ENCODE results near the gene CAMK2B.

The CAMK2B gene

DNA sequence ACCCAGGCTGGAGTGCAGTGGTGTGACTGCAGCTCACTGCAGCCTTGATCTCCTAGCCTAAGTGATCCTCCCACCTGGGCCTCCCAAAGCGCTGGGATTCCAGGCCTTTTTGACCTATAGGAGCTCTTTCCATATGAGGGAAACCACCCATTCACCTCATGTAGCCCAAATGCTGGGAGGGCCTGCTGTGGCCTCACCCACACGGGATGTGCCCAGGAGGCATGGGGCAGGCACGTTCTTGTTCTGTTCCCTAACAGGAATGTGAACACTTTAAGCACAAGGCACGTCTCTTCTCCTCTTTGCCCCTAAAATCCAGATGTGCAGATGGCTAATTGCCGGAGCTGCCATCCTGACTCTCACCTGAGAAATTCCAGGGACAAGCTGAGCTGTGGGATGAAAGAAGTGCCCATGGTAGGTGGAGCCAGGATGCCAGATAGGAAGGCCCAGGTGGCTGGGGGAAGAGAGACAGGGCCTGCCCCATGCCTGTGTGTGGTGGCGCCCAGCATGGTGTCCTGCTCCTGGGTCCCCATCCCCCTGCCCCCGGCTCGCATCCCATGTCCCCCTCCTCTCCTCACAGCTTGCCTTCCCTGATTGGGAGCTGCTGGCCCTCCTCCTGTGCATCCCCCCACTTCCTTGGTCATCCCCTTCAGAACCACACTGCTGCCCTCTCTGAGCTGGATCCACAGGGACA is 17.3 kb downstream of the CAMK2B start:
- Mint-ChIP-seq H3K36me3 (no peaks in the 10 kb centered on the region), H3K27ac (no peak overlapping the region), H3K4me1 (ENCODE audit: low read depth) (peaks cover 3% of the 10 kb centered on the region), H3K27me3 (peaks cover 5% of the 10 kb centered on the region), H3K4me3 (peak overlapping the region; percentile 10), H3K9me3 (ENCODE audit: low read depth) (no peaks in the 10 kb centered on the region)

DNA sequence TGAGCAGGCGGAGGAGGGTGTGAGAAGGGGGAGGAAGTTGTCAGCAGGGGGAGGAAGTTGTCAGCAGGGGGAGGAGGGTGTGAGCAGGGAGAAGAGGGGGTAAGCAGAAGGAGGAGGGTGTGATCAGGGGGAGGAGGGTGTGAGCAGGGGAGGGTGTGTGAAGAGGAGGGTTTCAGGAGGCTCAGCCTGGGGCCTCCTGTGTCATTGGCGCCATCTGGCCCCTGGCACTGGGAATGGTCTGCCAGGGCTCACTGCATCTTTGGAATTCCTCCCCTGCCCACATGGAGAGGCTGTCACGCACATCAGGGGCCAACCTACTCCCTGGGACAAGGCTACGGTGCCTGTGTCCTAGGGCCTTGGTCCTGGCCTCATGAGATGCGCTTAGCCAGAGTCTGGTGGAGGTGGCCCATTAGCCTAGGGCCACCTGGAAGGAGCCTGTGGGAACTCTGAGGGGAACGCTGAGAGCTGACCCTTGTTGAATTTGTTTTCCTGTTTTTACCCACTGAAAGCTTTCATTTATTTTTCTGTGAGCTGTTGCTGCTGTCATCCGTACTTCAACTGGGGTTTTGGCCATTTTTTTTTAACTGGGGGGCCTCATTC is 18.0 kb downstream of the CAMK2B start:
- no peak overlapping the region for H3K4me3 Mint-ChIP-seq
- no peak overlapping the region for H3K27ac Mint-ChIP-seq

DNA sequence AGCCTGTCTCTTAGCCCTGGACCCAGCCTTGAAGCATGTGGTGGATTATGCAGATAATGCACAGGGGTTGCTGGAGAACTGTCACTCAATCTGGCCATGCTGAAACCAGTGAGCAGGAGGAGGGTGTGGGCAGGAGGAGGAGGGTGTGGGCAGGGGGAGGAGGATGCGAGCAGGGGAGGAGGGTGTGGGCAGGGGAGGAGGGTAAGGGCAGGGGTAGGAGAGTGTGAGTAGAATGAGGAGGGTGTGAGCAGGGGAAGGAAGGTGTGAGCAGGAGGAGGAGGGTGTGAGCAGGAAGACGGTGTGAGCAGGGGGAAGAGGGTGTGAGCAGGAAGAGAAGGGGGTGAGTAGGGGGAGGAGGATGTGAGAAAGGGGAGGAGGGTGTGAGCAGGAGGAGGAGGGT is 18.8 kb downstream of the CAMK2B start:
- H3K4me3 Mint-ChIP-seq, result no peak overlapping the region
- H3K36me3 Mint-ChIP-seq, result no peaks in the 10 kb centered on the region
- peaks cover 5% of the 10 kb centered on the region for H3K27me3 Mint-ChIP-seq
- peaks cover 3% of the 10 kb centered on the region for H3K4me1 Mint-ChIP-seq (ENCODE audit: low read depth)
- H3K9me3 Mint-ChIP-seq (ENCODE audit: low read depth), result no peaks in the 10 kb centered on the region
- H3K27ac Mint-ChIP-seq, result no peak overlapping the region

More for the DNA sequence above, 18.0 kb downstream of the CAMK2B start:
- no peaks in the 10 kb centered on the region for H3K9me3 Mint-ChIP-seq (ENCODE audit: low read depth)
- H3K4me1 Mint-ChIP-seq (ENCODE audit: low read depth), result peaks cover 3% of the 10 kb centered on the region
- H3K36me3 Mint-ChIP-seq, result no peaks in the 10 kb centered on the region
- H3K27me3 Mint-ChIP-seq, result peaks cover 5% of the 10 kb centered on the region

DNA sequence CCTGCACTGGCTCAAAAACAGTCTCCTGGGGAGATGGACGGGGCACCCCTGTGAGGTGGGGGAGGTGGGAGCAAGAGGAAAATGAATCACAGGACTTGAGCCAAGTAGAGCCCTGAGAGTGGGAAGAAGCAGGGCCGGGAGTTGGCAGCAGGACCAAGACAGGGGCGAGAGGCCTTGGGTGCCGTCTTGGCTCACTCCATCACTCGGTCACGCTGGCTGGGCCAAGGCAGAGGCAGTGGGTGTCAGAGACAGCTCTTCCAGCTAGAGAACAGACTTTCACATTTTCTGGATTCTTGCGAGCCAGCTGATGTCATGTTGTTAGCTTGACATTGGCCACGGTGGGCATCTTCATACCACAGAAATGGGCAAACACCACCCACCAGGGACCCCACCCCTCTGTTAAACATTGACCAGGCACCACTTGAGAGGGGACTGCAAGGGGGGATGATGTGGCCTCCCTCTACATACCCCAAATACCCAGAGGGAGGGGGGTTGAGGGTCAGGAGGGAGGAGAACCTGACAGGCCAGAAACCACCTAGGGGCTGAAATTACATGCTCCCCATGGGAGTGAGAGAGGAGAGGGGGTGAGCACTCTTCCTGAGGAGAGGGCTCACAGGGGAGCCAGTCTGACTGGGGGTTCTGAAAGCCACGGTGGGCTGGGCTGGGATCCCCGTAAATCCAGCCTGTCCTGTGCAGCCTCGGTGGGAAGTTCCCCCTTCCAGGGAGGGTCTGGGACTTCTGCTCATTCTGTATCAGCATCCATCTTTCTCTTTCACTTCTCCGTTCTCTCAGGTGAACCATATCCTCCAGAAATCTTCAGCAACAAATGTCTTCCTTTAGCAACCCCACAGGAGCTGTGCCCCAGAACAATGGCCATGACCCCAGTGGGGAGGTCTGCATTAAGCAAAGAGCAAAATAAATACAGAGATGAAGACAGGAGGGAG is 19.6 kb downstream of the CAMK2B start:
- Mint-ChIP-seq H3K36me3 (no peaks in the 10 kb centered on the region), H3K27ac (no peak overlapping the region), H3K4me1 (ENCODE audit: low read depth) (peaks cover 3% of the 10 kb centered on the region), H3K27me3 (peaks cover 5% of the 10 kb centered on the region), H3K4me3 (no peak overlapping the region), H3K9me3 (ENCODE audit: low read depth) (no peaks in the 10 kb centered on the region)

GRCh38 chr7:44294325-44295069 is 30.9 kb downstream of the CAMK2B start:
- Mint-ChIP-seq H3K27ac (no peak overlapping the region), H3K27me3 (peaks cover 14% of the 10 kb centered on the region), H3K4me1 (ENCODE audit: low read depth) (no peaks in the 10 kb centered on the region), H3K36me3 (no peaks in the 10 kb centered on the region), H3K9me3 (ENCODE audit: low read depth) (no peaks in the 10 kb centered on the region), H3K4me3 (no peak overlapping the region)

- Mint-ChIP-seq H3K27me3 (peaks cover 14% of the 10 kb centered on the region), H3K36me3 (no peaks in the 10 kb centered on the region)
Observed at GRCh38 chr7:44293561-44294324, 31.7 kb downstream of the CAMK2B start.

DNA sequence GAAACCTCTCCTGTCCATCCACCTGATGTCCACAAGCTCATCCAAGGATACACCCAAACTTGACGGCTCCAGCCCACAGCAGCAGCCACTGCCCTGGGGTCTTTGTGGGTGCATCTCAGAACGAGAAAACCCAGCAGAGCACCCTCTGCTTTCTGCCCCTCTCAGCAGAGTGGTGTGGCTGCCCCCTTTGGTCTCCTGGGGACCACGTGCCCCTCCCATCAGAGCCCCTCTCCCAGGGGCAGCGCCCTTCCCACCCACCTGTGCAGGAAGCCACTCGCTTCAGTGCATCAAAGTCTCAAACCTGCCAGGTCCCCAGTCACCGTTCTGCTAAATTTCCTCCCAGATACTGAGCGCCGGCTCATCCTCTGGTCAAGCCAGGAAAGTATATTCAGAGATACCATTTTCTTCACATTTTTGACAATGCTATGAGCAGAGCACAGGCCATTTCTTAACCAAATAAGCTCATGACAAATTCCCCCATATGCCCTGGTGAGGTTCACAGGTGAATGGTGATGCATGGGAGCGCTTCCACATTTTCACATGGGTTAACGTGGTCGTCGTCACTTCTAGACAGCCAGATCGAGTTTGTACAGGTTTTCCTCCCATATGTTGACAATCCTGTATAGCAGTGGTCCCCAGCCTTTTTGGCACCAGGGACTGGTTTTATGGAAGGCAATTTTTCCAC is 32.4 kb downstream of the CAMK2B start:
- Mint-ChIP-seq H3K27ac (no peak overlapping the region), H3K4me3 (no peak overlapping the region), H3K9me3 (ENCODE audit: low read depth) (no peaks in the 10 kb centered on the region), H3K36me3 (no peaks in the 10 kb centered on the region), H3K27me3 (peaks cover 12% of the 10 kb centered on the region), H3K4me1 (ENCODE audit: low read depth) (no peaks in the 10 kb centered on the region)

More at GRCh38 chr7:44293561-44294324, 31.7 kb downstream of the CAMK2B start:
- no peak overlapping the region for H3K27ac Mint-ChIP-seq
- H3K4me1 Mint-ChIP-seq (ENCODE audit: low read depth), result no peaks in the 10 kb centered on the region
- no peaks in the 10 kb centered on the region for H3K9me3 Mint-ChIP-seq (ENCODE audit: low read depth)
- no peak overlapping the region for H3K4me3 Mint-ChIP-seq

DNA sequence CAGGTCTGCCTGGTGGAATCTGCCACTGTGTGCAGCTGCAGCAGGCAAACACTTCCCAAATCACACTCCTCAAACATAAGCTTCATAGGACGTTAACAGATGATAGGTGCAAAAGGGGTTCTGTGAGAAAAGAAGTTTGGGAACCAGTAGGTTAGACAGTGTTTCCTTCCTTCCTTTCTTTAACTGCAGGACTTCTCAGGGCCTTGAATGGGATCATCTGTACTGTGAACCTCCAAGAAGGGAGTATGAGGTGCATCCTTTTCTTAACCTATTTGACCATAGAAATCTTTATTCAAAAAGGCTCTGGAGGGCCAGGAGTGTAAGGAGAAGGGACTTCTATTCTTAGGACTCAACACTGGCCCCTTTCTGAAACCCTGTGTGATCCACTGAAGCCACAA is 33.0 kb downstream of the CAMK2B start:
- Mint-ChIP-seq H3K27ac (no peak overlapping the region), H3K27me3 (peaks cover 12% of the 10 kb centered on the region), H3K9me3 (ENCODE audit: low read depth) (no peaks in the 10 kb centered on the region)

DNA sequence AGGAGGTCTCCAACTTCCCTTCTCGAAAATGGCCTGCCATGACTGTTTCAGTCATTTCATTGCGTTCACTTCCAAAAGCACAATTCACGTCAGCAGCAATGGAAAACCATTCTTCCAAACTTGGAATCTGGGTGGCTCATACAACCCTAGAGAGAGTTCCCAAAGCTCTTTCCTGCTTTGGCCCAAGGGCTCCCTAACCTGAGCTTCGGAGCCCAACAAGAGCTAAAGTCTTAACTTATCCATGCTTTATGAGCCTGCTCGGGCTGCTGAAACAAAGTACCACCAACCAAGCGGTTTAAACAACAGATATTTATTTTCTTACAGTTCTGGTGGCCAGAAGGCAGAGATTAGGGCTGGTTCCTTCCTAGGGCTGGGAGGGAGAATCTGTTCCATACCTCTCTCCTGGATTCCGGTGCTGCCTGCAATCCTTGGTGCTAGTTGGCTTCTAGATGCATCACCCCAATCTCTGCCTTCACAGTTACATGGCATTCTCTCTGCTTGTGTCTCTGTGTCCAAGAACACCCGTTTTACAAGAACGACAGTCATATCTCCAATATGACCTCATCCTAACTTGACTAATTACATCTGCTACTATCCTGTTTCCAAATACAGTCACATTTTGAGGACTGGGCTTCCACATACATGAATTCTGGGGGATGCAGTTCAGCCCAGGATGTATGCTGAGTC is 33.5 kb downstream of the CAMK2B start:
- peaks cover 9% of the 10 kb centered on the region for H3K27me3 Mint-ChIP-seq
- no peaks in the 10 kb centered on the region for H3K36me3 Mint-ChIP-seq
- H3K4me1 Mint-ChIP-seq (ENCODE audit: low read depth), result no peaks in the 10 kb centered on the region
- H3K27ac Mint-ChIP-seq, result no peak overlapping the region
- no peak overlapping the region for H3K4me3 Mint-ChIP-seq
- H3K9me3 Mint-ChIP-seq (ENCODE audit: low read depth), result no peaks in the 10 kb centered on the region

More for the DNA sequence above, 33.0 kb downstream of the CAMK2B start:
- Mint-ChIP-seq H3K4me3 (no peak overlapping the region), H3K36me3 (no peaks in the 10 kb centered on the region), H3K4me1 (ENCODE audit: low read depth) (no peaks in the 10 kb centered on the region)

DNA sequence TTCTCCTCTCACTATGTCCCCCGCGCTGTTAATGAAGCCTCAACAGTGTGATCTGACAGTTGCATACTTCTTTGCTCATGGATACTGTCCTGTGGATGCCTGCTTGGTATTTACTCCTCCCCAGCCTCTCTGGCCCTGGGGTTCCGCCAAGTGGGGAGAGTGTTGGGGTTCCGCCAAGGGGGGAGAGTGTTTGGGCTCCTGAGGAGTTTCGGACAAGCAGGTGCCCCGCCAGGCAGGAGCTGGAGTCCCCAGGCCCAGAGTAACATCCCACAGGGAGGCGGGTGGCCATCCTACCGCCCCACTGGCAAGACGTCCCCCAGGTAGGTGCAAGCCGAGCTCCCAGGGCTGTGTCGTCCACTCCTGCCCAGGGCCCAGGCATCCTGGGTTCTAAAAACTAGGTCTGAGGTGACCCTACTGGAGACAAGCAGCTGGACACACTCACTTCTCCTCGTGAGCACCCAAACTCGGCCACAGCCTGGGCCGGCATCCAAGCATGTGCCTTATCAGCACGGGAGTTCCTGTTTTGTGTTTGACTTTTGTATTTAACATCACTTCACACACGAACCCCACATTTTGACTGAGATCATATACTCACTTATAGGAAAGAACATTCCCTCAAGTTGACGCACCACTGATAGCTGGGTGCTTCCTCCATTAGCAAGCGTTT is 34.2 kb downstream of the CAMK2B start:
- Mint-ChIP-seq H3K27ac (no peak overlapping the region), H3K4me3 (no peak overlapping the region), H3K9me3 (ENCODE audit: low read depth) (no peaks in the 10 kb centered on the region), H3K36me3 (no peaks in the 10 kb centered on the region), H3K4me1 (ENCODE audit: low read depth) (no peaks in the 10 kb centered on the region), H3K27me3 (peaks cover 9% of the 10 kb centered on the region)

DNA sequence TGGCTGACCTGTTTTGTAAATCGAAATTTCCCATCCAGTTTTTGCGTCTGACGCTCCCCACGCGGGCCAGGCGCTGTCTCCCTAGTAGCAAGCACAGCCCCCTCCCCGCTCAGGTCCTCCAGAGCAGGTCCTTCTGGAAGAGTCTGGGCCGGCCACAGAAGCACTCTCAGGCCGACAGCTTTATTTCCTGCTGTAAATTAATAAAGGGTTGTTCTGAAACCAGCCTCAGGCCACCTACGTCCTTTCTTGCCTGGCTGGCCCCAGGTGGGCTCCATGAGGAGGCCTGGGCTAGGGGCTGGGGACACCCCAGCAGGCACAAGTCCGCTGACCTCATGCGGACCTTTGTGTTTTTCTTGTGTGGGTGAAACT is 35.2 kb downstream of the CAMK2B start:
- H3K27me3 Mint-ChIP-seq, result peaks cover 4% of the 10 kb centered on the region
- H3K27ac Mint-ChIP-seq, result no peak overlapping the region
- H3K4me1 Mint-ChIP-seq (ENCODE audit: low read depth), result no peaks in the 10 kb centered on the region

DNA sequence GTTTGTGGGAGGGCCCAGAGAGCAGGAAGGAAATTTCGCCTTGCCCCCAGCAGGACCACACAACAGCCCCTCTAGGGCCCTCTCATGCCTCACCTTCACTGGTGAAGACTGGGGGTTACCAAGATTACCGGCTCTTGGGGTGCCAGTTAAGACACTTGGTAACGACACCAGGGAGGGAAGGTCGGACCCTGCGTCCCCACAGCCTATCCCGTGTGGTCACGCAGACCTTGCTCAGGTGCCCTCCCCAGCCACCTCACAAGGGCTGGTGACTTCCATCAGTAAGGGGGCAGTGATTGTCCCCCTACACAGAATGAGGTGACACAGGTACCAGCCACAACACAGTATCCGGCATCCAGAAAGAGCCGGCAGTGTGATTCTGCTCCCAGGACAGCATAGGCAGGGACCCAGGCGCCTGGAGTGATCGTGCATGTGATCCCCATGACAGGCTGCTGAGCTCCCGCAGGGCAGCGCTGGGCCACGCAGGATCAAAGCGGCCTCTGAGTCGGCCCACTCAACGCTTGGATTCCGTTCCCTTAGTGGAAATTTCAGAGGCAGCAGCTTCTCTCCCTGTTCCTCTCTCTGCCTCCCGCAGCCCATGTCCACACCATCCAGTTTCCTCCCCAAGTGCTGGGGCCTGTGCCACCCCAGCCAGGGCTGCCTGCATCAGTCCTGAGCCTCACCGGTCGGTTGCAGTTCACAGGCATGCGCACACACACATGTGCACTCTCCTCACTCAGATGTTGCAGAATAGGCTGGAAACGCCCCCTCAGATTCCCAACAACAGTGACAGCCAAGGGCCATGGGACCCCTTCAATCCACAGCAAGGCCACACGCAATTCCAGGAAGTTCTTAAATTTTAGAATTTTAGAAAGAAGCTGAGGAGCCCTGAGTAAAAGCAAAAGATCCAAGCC is 35.8 kb downstream of the CAMK2B start:
- Mint-ChIP-seq H3K36me3 (no peaks in the 10 kb centered on the region), H3K9me3 (ENCODE audit: low read depth) (no peaks in the 10 kb centered on the region), H3K27me3 (peaks cover 4% of the 10 kb centered on the region), H3K4me3 (no peak overlapping the region), H3K27ac (no peak overlapping the region), H3K4me1 (ENCODE audit: low read depth) (no peaks in the 10 kb centered on the region)

More for the DNA sequence above, 35.2 kb downstream of the CAMK2B start:
- Mint-ChIP-seq H3K36me3 (no peaks in the 10 kb centered on the region), H3K4me3 (no peak overlapping the region), H3K9me3 (ENCODE audit: low read depth) (no peaks in the 10 kb centered on the region)

All from activated naive CD8-positive, alpha-beta T cell (primary cell).